Stimulated activated CD4-positive, alpha-beta T cell treated with anti-CD3 and anti-CD28 coated beads, Interleukin-1b, Interleukin-23, amount 100 ng/mL, for 24 hours (primary cell): ENCODE data around the gene KIF5A.
"Not testable (repeated sequence)": the region's sequence is repeated elsewhere in the genome, so short reads cannot be mapped to it uniquely, and the experiment has no call there.

Experiments
- DNase-seq, 4 experiments: peaks; one replicate each; pipeline ENCODE4 v3.0.0-alpha.2; 2020; ENCODE audit warnings: low read depth in 4 of 4, low spot score in 1 of 4

Gene KIF5A

GRCh38 chr12:57582440-57582839, 32.6 kb downstream of the KIF5A start:
- DNase-seq, result no peak

- peak; percentile 30 to 47 (median 37) for DNase-seq
Measured at GRCh38 chr12:57583008-57583831, 33.4 kb downstream of the KIF5A start.

DNA sequence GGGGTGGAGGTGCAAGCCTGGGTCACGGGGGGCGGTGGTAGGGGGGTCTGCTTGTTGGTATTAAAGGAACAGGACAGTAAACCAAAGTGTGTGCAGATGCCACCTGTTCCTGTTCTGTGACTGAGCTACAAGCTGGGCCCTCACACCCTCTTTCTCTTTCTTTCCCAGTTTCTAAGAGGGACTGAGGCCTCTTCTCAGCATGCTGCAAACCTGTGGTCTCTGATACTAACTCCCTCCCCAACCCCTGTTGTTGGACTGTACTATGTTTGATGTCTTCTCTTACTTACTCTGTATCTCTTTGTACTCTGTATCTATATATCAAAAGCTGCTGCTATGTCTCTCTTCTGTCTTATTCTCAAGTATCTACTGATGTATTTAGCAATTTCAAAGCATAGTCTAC, 34.2 kb downstream of the KIF5A start:
- no peak for DNase-seq

DNA sequence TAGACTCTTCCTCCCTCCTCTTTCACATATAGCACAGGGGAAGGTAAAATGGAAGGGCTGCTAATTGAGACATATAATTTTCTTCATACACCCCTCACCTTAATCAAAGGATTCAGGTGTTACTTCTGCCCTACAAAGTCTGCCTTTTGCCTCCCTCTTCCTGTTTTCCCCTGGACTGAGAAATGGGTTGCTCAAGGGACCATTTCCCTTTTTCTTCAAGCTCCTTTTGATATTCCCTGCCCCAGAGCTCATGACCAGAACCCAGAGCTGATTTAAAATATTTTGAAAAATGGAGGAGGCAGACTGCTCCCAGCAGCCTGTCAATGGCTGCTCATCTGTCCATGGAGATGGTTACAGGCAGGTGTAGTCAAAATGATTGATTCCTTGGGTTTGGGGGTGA, 34.8 kb downstream of the KIF5A start:
- no peak for DNase-seq

- DNase-seq, result no peak
Measured at GRCh38 chr12:57585156-57585555, 35.3 kb downstream of the KIF5A start.

DNA sequence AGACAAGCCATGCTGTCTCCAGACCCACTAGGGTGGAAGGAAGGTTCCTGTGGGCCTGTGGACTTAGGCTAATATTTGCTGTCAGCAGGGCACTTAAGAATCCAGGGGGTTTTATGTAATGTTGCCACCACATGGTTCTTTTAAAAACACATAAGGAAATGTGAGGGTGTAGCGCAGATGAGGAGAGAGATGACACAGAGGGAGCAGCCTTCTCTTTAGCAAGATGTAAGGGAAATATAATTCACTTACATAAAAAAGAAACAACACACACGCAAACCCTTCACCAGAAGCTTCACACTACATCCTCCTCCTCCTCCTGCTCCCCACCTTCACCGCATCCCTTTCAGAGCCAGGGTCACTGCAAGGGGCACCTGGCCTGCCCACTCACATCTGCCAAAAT, 36.3 kb downstream of the KIF5A start:
- no peak for DNase-seq

GRCh38 chr12:57586832-57587429, 37.1 kb downstream of the KIF5A start:
- no peak for DNase-seq

DNA sequence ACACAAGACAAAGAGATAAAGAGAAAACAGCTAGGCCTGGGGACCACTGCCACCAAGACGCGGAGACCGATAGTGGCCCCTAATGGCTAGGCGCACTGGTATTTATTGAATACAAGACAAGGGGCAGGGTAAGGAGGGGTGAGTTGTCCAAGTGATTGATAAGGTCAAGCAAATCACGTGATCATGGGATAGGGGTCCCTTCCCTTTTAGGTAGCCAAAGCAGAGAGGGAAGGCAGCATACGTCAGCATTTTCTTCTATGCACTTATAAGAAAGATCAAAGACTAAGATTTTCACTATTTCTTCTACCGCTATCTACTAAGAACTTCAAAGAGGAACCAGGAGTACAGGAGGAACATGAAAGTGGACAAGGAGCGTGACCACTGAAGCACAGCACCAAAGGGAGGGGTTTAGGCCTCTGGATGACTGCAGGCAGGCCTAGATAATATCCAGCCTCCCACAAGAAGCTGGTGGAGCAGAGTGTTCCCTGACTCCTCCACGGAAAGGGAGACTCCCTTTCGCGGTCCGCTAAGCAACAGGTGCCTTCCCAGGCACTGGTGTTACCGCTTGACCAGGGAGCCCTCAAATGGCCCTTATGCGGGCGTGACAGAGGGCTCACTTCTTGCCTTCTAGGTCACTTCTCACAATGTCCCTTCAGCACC, 39.2 kb downstream of the KIF5A start:
- DNase-seq, result not testable (repeated sequence)

- no peak for DNase-seq
Measured at GRCh38 chr12:57590479-57590863, 40.6 kb downstream of the KIF5A start.

GRCh38 chr12:57590864-57591781, 41.3 kb downstream of the KIF5A start, which contains the start of gene PIP4K2C:
TSS of gene PIP4K2C (plus strand) at chr12:57591192. CDS start at chr12:57591290, 98 bp downstream.
- peak; percentile 43 to 74 (median 56) for DNase-seq

DNA sequence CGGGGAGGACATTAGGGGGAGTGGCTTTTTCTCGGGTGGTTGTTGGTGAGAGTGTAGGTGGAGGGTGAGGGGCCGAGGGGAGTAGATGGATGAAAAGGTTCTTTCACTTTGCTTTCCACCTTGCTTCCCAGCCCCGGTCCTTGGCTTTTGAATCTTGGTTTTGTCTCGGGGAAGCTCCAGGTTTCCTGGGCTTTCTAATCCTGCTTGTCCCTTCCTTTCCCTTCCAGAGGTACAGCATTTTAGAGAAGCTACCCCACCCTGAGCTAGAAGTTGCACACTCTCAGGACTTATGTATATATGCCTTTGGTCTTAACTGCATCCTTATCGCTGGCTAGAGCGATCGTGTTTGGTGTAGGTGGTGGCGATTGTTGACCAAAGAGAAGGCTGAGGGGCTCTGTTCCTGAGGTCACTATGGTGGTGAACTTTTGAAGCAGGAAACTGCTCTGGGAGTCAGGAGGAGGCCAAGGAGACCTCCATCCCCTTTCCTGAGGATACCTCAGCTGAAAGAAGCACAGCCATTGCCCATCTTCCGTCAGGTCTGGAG, 42.0 kb downstream of the KIF5A start:
- DNase-seq, result no peak

- no peak for DNase-seq
Measured at GRCh38 chr12:57592551-57593165, 42.8 kb downstream of the KIF5A start.

DNA sequence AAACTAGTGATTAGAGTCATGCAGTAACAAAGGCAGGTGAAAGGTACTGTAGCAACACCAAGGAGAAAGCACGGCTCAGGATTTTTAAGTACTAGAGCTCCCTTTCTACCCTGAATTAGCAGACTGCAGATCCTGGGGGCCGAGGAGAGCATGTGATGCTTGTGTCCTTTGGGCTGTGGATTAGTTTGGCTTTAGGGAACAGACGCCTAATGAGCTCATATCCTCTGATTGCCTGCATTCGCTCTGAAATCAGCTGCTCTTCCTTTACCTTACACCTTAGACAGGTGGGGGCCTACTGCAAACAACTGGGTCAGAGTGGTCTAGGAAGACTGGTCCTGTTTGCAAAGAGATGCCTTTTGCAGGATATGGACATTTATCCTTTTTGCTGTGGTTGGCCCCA, 43.3 kb downstream of the KIF5A start:
- no peak for DNase-seq

DNA sequence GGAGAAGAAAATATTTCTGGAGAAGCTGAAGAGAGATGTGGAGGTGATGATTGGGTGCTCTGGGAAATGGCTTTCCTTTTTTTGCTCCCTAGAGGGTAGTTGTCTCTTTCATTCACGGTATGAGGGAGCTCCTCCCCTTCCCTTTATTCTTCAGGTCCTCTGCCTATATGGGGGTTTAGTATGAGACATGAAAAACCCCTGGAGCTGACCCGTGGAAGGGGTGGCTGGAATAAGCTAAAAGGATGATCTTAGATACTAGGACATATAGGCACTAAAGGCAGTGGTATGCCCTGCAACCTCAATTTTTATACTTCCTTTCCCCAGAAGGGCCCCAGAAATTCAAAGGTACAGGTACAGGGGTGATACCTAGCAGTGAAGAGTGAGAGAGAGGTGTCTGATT, 50.6 kb downstream of the KIF5A start:
- DNase-seq, result no peak

DNA sequence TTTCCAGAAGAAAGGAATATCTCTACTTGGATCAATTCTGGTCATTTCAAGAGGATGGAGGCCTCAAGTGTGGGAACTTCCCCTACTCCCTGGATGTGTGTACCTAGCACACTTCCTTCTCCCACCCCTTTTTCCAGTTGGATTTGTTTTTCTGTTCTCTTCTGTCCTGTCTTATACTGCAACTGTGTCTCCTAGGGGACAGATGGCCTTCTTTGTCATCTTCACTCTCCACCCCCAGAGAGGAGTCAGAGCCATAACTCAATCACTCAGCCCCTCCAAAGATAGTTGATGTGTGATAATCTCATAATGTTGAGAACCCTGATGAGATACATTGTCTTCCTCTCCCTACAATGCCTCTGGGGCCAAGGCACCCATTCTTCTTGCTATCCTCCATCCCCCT, 52.7 kb downstream of the KIF5A start:
- DNase-seq, result no peak

DNA sequence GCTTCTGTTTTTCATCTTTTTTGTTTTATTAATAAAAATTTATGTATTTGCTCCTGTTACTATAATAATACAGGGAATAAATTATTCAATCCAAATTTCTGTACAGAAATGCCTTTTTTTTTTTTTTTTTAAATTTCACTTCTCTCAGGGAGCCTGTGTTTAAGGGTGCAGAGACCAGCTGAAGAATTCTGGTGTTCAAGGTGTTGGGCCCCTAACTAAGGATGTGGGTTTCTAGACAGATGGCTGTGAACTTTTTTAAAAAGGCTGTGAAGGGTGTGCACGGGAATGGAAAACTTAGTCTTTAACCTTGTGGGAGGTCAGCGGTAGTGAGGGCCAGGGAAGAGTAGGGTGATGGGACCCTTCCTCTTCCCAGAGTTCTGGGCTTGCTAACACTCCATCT, 53.5 kb downstream of the KIF5A start:
- no peak for DNase-seq

GRCh38 chr12:57603815-57604453, 54.1 kb downstream of the KIF5A start:
- DNase-seq, result no peak

DNA sequence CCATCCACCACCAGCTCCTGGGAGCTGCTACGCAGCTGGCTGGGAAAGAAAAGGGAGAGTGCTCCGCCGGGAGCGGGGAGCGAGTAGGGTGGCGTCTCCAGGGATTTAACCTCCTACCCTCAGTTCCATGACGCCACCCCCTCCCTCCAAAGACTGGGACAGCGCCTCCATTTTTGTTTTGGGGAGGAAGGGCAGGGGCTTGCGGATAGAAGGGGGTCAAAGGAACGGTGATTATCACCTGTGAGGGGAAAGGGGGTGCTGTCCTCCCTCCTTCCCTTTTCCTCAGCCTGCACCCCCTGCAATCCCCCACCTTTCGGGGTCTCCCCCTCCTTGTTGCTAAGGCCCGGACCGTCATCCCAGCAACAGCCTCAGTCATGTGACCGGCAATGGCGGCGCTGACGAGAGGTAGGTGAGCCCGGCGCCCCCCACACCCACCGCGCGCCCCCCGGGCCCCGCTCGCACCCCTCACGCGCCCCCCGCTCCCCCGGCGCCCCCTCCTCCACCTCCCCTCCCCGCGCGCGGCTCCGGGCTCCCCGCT, 54.7 kb downstream of the KIF5A start, which contains the start of gene DTX3:
TSS of gene DTX3 (plus strand) at position 371 of the 538 bp plus-strand sequence. CDS start 1,694 bp downstream, outside the sequence.
- no peak for DNase-seq

DNA sequence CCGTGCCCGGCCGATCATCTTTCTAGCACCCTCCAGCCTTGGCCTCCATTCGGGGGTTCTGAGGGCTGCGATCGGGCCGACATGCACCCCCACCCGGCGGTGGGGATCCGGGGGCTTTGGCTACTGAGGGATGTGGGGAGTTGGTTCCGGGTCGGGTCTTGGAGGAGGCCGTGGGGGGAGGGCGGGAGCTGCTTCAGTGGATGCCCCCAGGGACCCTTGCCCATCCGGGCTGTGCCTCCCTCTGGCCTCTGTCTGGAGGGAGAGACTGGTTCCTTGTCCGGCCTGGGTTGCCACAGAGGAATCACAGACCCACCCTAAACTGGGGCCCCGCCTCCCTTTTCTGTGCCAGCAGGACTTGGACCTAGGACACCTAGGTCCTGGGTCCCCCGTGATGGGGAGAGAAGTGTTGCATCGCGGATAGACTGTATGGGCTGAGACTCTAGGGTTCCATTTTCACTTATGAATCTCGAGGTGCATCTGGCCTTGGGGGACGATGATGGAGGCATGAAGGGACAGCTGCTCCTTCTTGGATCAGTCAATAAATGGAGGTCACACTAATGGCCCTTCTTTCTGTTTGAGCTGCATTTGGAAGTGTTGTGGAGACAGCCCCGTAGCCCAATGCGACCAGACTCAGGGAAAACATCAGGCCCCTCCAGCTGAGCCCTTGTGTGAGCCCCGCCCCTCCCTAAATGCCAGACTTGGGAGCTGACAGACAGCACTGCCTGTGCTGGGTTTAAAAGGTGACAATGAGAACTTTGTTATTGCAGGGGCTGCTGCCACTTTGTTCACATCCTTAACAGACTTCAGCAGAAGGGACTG, 55.4 kb downstream of the KIF5A start:
- DNase-seq, result no peak
